ENCODE measurements around the gene HMCN1.

DNA sequence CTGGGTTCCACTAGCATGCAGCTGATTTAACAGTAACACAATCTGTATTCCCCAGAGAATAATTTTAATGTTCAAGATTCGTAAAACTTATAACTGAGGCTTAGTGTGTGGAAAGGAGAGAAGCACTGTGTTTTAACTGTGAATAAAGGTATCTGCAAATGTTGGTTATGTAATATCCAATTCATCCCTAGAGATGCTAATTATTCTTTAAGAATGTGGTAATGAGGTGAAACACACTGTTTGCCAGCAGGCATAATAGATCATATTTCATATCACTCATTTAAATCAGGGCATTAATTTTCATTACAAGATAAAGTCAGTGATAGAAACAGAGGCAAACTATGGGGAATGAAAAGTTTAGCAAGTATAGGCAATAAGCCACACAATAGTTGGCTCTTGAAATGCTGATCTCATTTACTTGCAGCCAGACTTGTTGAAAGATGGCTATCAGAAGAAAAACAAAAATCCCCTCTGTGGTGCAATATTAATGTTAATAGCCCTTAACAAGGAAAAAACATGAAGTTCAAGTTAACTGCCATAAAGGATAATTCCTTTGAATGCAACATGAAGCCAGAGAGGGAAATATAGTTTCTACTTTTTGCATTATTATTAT lies 33.4 kb downstream of the HMCN1 start:
- TF ChIP-seq, protein P1, sequence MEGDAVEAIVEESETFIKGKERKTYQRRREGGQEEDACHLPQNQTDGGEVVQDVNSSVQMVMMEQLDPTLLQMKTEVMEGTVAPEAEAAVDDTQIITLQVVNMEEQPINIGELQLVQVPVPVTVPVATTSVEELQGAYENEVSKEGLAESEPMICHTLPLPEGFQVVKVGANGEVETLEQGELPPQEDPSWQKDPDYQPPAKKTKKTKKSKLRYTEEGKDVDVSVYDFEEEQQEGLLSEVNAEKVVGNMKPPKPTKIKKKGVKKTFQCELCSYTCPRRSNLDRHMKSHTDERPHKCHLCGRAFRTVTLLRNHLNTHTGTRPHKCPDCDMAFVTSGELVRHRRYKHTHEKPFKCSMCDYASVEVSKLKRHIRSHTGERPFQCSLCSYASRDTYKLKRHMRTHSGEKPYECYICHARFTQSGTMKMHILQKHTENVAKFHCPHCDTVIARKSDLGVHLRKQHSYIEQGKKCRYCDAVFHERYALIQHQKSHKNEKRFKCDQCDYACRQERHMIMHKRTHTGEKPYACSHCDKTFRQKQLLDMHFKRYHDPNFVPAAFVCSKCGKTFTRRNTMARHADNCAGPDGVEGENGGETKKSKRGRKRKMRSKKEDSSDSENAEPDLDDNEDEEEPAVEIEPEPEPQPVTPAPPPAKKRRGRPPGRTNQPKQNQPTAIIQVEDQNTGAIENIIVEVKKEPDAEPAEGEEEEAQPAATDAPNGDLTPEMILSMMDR (conservative IDR thresholded peaks at IDR 0.05 in 1 of 2, IDR thresholded peaks at IDR 0.05 in 1 of 2; ENCODE audit: extremely low read depth in 1 of 2, insufficient read depth in 1 of 2, low read depth in 1 of 2, low read length in 2 of 2): no peak
- no peak for TF ChIP-seq EZH2 (IDR thresholded peaks at IDR 0.05; ENCODE audit: borderline replicate concordance, low read length)

All from mammary epithelial cell (primary cell).